ENCODE results near the gene MAGEH1.
"Not testable (repeated sequence)": the region's sequence is repeated elsewhere in the genome, so short reads cannot be mapped to it uniquely, and the experiment has no call there.

- TF ChIP-seq HNRNPK (IDR thresholded peaks at IDR 0.05; ENCODE audit: low read depth, low read length, poor library complexity, severe bottlenecking); PTBP1 (IDR thresholded peaks at IDR 0.05; ENCODE audit: low read depth, low read length); MAFG (tag; conservative IDR thresholded peaks at IDR 0.05); ZNF311 (CRISPR knock-in tag; IDR thresholded peaks at IDR 0.05); KDM5B (IDR thresholded peaks at IDR 0.05; ENCODE audit: insufficient replicate concordance, low read depth, low read length); ZBTB7A (IDR thresholded peaks at IDR 0.05; ENCODE audit: borderline replicate concordance, control insufficient read depth, low read depth, low read length); NR3C1 (CRISPR knock-in tag; IDR thresholded peaks at IDR 0.05): not testable (repeated sequence)
- TF ChIP-seq, protein P1, sequence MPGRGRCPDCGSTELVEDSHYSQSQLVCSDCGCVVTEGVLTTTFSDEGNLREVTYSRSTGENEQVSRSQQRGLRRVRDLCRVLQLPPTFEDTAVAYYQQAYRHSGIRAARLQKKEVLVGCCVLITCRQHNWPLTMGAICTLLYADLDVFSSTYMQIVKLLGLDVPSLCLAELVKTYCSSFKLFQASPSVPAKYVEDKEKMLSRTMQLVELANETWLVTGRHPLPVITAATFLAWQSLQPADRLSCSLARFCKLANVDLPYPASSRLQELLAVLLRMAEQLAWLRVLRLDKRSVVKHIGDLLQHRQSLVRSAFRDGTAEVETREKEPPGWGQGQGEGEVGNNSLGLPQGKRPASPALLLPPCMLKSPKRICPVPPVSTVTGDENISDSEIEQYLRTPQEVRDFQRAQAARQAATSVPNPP (IDR thresholded peaks at IDR 0.05; ENCODE audit: borderline replicate concordance, insufficient read depth, insufficient read length): not testable (repeated sequence)
- TF ChIP-seq, protein P2, sequence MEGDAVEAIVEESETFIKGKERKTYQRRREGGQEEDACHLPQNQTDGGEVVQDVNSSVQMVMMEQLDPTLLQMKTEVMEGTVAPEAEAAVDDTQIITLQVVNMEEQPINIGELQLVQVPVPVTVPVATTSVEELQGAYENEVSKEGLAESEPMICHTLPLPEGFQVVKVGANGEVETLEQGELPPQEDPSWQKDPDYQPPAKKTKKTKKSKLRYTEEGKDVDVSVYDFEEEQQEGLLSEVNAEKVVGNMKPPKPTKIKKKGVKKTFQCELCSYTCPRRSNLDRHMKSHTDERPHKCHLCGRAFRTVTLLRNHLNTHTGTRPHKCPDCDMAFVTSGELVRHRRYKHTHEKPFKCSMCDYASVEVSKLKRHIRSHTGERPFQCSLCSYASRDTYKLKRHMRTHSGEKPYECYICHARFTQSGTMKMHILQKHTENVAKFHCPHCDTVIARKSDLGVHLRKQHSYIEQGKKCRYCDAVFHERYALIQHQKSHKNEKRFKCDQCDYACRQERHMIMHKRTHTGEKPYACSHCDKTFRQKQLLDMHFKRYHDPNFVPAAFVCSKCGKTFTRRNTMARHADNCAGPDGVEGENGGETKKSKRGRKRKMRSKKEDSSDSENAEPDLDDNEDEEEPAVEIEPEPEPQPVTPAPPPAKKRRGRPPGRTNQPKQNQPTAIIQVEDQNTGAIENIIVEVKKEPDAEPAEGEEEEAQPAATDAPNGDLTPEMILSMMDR (IDR thresholded peaks at IDR 0.05 in 2 of 3, conservative IDR thresholded peaks at IDR 0.05 in 1 of 3; ENCODE audit: insufficient read depth in 2 of 3, low read depth in 1 of 3, low read length in 3 of 3): not testable (repeated sequence)
Observed at GRCh38 chrX:55459426-55459825, 7.5 kb downstream of the MAGEH1 start.

All from K562 (cell line).